Choroid plexus epithelial cell (primary cell): ENCODE results near the gene LGI2.

ENCODE experiments used
- DNase-seq: peaks from one replicate; pipeline ENCODE4 v3.0.0-alpha.2; 2010; ENCODE audit warnings: low read depth
- H3K4me3 ChIP-seq: 2 replicates; pipeline ENCODE4 v1.5.1; 2011; ENCODE audit warnings: low read depth, mild to moderate bottlenecking, control low read depth, low read length, moderate library complexity
- CTCF ChIP-seq: conservative IDR thresholded peaks from 2 replicates; pipeline ENCODE4 v1.5.1; 2011; ENCODE audit warnings: low read depth, mild to moderate bottlenecking, control low read depth, inconsistent platforms, low read length, moderate library complexity

The LGI2 gene

GRCh38 chr4:24956763-24957162, 74.0 kb downstream of the LGI2 start:
- DNase-seq, result no peak
- no peak for TF ChIP-seq CTCF
- H3K4me3 ChIP-seq, result no peak overlapping the region

GRCh38 chr4:24956091-24956490, 74.7 kb downstream of the LGI2 start:
- TF ChIP-seq CTCF, result no peak
- no peak for DNase-seq
- no peak overlapping the region for H3K4me3 ChIP-seq

GRCh38 chr4:24952667-24953066, 78.1 kb downstream of the LGI2 start:
- DNase-seq, result no peak
- no peak overlapping the region for H3K4me3 ChIP-seq
- no peak for TF ChIP-seq CTCF

GRCh38 chr4:24949970-24950369, 80.8 kb downstream of the LGI2 start:
- no peak for TF ChIP-seq CTCF
- H3K4me3 ChIP-seq, result no peak overlapping the region
- DNase-seq, result no peak
